ENCODE measurements around the gene CELF1. TPM values are rescaled to one million over a fixed set of nuclear protein-coding genes. Genes with fewer than 3 reads are reported as not detected.

Gene CELF1
- polyA plus RNA-seq, 1 donor (not counting 4 experiments of a cell fraction or from before 2014, with no cell fraction given), result 110 TPM

DNA sequence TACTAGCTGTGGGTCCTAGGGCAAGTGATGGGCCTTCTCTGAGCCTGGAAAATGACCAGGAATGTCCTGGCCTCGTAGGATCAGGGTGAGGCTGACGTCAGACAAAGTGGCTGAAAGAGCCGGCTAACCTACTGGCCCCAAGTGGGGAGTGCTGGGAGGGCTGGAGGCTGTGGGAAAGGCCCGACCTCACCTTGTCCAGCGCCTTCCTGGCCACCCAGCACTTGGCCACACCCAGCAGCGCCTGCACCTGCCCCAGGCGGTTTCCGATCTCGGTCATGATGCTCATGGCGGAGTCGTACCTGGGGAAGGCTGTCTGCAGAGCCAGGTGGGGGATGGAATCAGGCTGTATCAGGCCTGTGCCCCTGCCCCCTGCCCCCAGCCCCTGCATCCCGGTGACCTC, 111.5 kb downstream of the CELF1 start:
- Histone ChIP-seq H3K79me2 (ENCODE audit: control insufficient read depth, insufficient read depth, low read length) (no peaks in the 10 kb centered on the region), H3K4me3 (ENCODE audit: control insufficient read depth in 2 of 3, extremely low read depth in 1 of 3, insufficient read depth in 2 of 3, low read depth in 1 of 3, low read length in 3 of 3) (no peak overlapping the region), H3K9me3 (ENCODE audit: control insufficient read depth, low read depth, low read length) (no peaks in the 10 kb centered on the region), H3K27me3 (ENCODE audit: control insufficient read depth, extremely low read depth, insufficient read depth, low read length) (no peaks in the 10 kb centered on the region), H4K20me1 (ENCODE audit: control insufficient read depth, extremely low read depth, insufficient read depth, low read length) (no peaks in the 10 kb centered on the region), H2AFZ (ENCODE audit: control insufficient read depth, low read length) (no peak overlapping the region), H3K27ac (ENCODE audit: control insufficient read depth, insufficient read depth, low read length) (no peak overlapping the region), H3K4me1 (ENCODE audit: control insufficient read depth, extremely low read depth, insufficient read depth, low read length) (no peaks in the 10 kb centered on the region), H3K9me1 (ENCODE audit: control insufficient read depth, extremely low read depth, insufficient read depth, low read length) (no peaks in the 10 kb centered on the region), H3K4me2 (ENCODE audit: control insufficient read depth, extremely low read depth, insufficient read depth, low read depth, low read length) (no peak overlapping the region), H3K36me3 (ENCODE audit: control insufficient read depth in 2 of 2, extremely low read depth in 1 of 2, insufficient read depth in 2 of 2, low read length in 2 of 2) (peaks cover 0 to 4% of the 10 kb centered on the region in 2 experiments), H3K9ac (ENCODE audit: control insufficient read depth, extremely low read depth, insufficient read depth, low read length) (no peak overlapping the region)
- FAIRE-seq (no peak), DNase-seq (ENCODE audit: low read depth, low spot score) (no peak)
- dilution Hi-C loops (cut with MboI; ENCODE audit: extremely low pct_ligation_motif_present, low sequenced_read_pairs), result no loop called here
- TF ChIP-seq, protein P1, sequence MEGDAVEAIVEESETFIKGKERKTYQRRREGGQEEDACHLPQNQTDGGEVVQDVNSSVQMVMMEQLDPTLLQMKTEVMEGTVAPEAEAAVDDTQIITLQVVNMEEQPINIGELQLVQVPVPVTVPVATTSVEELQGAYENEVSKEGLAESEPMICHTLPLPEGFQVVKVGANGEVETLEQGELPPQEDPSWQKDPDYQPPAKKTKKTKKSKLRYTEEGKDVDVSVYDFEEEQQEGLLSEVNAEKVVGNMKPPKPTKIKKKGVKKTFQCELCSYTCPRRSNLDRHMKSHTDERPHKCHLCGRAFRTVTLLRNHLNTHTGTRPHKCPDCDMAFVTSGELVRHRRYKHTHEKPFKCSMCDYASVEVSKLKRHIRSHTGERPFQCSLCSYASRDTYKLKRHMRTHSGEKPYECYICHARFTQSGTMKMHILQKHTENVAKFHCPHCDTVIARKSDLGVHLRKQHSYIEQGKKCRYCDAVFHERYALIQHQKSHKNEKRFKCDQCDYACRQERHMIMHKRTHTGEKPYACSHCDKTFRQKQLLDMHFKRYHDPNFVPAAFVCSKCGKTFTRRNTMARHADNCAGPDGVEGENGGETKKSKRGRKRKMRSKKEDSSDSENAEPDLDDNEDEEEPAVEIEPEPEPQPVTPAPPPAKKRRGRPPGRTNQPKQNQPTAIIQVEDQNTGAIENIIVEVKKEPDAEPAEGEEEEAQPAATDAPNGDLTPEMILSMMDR (optimal IDR thresholded peaks at IDR 0.05 in 1 of 3, IDR thresholded peaks at IDR 0.05 in 1 of 3, conservative IDR thresholded peaks at IDR 0.05 in 1 of 3; ENCODE audit: extremely low read depth in 1 of 3, insufficient read depth in 2 of 3, low read length in 3 of 3), result no peak
- TF ChIP-seq EZH2 (IDR thresholded peaks at IDR 0.05; ENCODE audit: low read length), result no peak

DNA sequence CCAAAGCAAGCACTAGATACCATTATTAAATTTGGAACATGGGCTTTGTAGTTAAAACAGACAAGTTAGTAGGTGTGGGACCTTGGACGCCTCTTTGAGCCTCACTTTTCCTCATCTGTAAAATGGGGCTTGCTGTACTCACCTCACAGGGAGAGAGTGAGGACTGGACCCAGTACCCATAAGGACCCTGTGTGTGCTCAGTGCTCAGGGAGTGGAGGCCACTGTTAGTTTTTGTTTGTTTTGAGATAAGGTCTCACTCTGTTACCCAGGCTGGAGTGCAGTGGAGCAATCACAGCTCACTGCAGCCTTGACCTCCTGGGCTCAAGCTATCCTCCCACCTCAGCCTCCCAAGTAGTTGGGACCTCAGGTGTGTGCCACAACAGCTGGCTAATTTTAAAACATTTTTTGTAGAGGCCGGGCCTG, 112.9 kb downstream of the CELF1 start:
- no peak overlapping the region for H3K4me2 ChIP-seq (ENCODE audit: control insufficient read depth, extremely low read depth, insufficient read depth, low read depth, low read length)
- no peak for DNase-seq (ENCODE audit: low read depth, low spot score)
- no peaks in the 10 kb centered on the region for H3K9me1 ChIP-seq (ENCODE audit: control insufficient read depth, extremely low read depth, insufficient read depth, low read length)

More for the DNA sequence above, 112.9 kb downstream of the CELF1 start:
- FAIRE-seq, result no peak
- dilution Hi-C loops (cut with MboI; ENCODE audit: extremely low pct_ligation_motif_present, low sequenced_read_pairs), result no loop called here
- peaks cover 0 to 4% of the 10 kb centered on the region in 2 experiments for H3K36me3 ChIP-seq (ENCODE audit: control insufficient read depth in 2 of 2, extremely low read depth in 1 of 2, insufficient read depth in 2 of 2, low read length in 2 of 2)
- H3K9me3 ChIP-seq (ENCODE audit: control insufficient read depth, low read depth, low read length), result no peaks in the 10 kb centered on the region
- no peaks in the 10 kb centered on the region for H4K20me1 ChIP-seq (ENCODE audit: control insufficient read depth, extremely low read depth, insufficient read depth, low read length)
- H2AFZ ChIP-seq (ENCODE audit: control insufficient read depth, low read length), result no peak overlapping the region
- H3K27me3 ChIP-seq (ENCODE audit: control insufficient read depth, extremely low read depth, insufficient read depth, low read length), result no peaks in the 10 kb centered on the region
- H3K27ac ChIP-seq (ENCODE audit: control insufficient read depth, insufficient read depth, low read length), result no peak overlapping the region
- TF ChIP-seq EZH2 (IDR thresholded peaks at IDR 0.05; ENCODE audit: low read length), result no peak
- TF ChIP-seq, protein P1 (optimal IDR thresholded peaks at IDR 0.05 in 1 of 3, IDR thresholded peaks at IDR 0.05 in 1 of 3, conservative IDR thresholded peaks at IDR 0.05 in 1 of 3; ENCODE audit: extremely low read depth in 1 of 3, insufficient read depth in 2 of 3, low read length in 3 of 3), result no peak
- no peaks in the 10 kb centered on the region for H3K4me1 ChIP-seq (ENCODE audit: control insufficient read depth, extremely low read depth, insufficient read depth, low read length)
- no peaks in the 10 kb centered on the region for H3K79me2 ChIP-seq (ENCODE audit: control insufficient read depth, insufficient read depth, low read length)
- H3K4me3 ChIP-seq (ENCODE audit: control insufficient read depth in 2 of 3, extremely low read depth in 1 of 3, insufficient read depth in 2 of 3, low read depth in 1 of 3, low read length in 3 of 3), result no peak overlapping the region
- H3K9ac ChIP-seq (ENCODE audit: control insufficient read depth, extremely low read depth, insufficient read depth, low read length), result no peak overlapping the region

Measured in keratinocyte (primary cell).